ENCODE results near the gene VMP1.

Gene VMP1

DNA sequence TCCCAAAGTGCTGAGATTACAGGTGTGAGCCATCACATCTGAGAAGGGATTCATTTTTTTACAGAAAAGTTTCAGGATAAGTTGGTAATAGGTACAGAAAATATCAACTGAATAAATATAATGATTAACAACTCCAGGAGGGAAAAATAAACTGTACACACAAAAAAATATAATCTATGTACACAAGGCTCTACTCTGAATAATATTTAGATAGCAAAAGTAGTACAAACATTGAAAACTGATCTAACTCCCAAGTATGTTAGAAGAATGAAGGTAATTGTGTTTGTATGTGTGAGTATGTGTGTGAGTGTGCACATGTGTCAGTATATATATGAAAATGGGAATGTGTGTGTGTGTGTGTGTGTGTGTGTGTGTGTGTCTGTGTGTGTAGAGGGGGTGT is 164.9 kb downstream of the VMP1 start:
- TF ChIP-seq, protein P1, sequence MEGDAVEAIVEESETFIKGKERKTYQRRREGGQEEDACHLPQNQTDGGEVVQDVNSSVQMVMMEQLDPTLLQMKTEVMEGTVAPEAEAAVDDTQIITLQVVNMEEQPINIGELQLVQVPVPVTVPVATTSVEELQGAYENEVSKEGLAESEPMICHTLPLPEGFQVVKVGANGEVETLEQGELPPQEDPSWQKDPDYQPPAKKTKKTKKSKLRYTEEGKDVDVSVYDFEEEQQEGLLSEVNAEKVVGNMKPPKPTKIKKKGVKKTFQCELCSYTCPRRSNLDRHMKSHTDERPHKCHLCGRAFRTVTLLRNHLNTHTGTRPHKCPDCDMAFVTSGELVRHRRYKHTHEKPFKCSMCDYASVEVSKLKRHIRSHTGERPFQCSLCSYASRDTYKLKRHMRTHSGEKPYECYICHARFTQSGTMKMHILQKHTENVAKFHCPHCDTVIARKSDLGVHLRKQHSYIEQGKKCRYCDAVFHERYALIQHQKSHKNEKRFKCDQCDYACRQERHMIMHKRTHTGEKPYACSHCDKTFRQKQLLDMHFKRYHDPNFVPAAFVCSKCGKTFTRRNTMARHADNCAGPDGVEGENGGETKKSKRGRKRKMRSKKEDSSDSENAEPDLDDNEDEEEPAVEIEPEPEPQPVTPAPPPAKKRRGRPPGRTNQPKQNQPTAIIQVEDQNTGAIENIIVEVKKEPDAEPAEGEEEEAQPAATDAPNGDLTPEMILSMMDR (conservative IDR thresholded peaks at IDR 0.05): no peak
- H3K27ac ChIP-seq: peak overlapping the region; percentile 98

DNA sequence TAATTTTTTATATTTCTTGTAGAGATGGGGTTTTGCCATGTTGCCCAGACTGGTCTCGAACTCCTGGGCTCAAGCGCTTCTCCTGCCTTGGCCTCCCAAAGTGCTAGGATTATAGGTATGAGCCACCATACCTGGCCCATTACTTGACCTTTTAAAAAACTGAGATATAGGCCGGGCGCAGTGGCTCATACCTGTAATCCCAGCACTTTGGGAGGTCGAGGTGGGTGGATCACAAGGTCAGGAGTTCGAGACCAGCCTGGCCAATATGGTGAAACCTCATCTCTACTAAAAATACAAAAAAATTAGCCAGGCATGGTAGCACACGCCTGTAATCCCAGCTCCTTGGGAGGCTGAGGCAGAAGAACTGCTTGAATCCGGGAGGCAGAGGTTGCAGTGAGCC is 166.0 kb downstream of the VMP1 start:
- peak overlapping the region; percentile 98 for H3K27ac ChIP-seq

DNA sequence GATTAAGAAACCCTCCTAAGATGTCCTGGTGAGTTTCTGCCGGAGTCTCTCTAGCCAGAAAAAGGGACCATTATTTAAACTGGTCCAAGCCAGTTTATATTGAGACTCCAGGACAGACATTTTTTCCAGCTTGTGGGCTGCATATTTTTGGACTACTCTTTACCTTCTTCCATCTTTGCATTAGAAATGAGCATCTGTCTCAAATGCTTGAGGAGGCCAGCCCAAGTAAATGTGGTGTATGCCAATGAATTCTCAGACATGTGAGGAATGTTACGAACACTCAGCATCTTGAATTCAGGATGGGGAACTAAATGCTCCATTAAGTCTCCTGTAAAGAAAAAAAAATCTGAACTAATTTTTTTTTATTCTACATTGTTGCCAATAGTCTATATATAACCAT is 166.9 kb downstream of the VMP1 start:
- H3K27ac ChIP-seq: peak overlapping the region; percentile 18
- TF ChIP-seq, protein P1 (conservative IDR thresholded peaks at IDR 0.05): no peak

DNA sequence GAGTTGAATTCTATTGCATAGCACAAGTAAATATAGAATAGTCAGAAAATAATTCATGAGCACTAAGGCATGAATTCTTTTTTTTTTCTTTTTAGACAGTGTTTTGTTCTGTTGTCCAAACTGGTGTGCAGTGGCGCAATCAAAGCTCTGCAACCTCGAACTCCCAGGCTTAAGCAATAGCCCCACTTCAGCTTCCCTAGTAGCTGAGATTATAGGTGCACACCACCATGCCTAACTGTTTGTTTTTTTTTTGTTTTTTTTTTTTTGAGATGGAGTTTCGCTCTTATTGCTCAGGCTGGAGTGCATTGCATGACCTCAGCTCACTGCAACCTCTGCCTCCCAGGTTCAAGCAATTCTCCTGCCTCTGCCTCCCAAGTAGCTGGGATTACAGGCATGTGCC is 168.7 kb downstream of the VMP1 start:
- peak overlapping the region; percentile 5; the same call in 1 of the 2 replicates for H3K27ac ChIP-seq
- TF ChIP-seq, protein P1 (conservative IDR thresholded peaks at IDR 0.05): no peak

DNA sequence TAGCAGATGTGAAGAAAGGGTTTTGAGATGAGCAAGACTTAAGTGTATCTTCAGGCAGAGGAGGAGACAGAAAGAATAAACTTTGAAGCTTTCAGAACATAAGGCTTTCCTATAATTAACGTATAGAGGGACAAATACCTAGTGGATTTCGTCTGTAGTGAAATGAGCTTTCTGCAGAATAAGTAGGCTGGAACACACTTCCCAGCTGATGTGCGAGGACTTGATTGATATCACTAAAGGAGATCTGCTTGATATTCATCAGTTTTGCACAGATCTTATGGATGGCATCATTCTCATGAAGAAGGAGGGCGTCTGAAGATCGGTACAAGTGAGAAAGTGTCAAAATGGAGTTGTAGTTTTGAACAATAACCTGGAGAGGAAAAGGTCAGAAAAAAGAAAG is 170.5 kb downstream of the VMP1 start:
- no peak overlapping the region for H3K27ac ChIP-seq
- TF ChIP-seq, protein P1 (conservative IDR thresholded peaks at IDR 0.05): no peak

DNA sequence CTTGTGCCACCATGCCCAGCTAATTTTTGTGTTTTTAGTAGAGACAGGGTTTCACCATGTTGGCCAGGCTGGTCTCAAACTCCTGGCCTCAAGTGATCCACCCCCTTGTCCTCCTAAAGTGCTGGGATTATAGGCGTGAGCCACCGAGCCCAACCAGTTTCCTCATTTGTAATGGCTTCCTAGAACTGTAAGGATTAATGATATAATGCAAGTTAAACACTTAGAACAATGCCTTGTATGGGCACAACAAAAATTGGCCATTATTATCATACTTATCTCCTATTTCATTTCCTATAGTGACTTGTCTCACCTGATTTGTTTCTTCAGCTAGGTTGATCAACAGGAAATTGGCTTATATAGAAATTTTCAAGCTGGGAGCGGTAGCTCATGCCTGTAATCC is 171.2 kb downstream of the VMP1 start:
- TF ChIP-seq, protein P1 (conservative IDR thresholded peaks at IDR 0.05): no peak

DNA sequence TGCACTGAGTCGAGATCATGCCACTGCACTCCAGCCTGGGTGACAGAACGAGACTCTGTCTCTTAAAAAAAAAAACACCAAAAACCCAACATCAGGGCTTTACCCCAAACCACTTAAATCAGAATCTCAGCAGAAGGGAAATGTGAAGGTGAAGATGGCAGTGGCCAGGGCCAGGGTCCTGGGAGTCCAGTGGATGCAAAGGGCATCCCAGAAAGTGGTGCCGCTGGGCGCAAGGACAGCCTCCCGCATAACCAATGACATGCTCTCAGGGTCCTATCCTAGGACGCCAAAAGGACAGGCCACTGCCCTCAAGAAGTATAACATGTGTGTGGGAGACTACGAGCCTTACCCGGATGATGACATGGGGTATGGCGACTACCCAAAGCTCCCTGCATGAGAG is 177.4 kb downstream of the VMP1 start:
- TF ChIP-seq, protein P1 (conservative IDR thresholded peaks at IDR 0.05): no peak

More for the DNA sequence above, 171.2 kb downstream of the VMP1 start:
- H3K27ac ChIP-seq: no peak overlapping the region

DNA sequence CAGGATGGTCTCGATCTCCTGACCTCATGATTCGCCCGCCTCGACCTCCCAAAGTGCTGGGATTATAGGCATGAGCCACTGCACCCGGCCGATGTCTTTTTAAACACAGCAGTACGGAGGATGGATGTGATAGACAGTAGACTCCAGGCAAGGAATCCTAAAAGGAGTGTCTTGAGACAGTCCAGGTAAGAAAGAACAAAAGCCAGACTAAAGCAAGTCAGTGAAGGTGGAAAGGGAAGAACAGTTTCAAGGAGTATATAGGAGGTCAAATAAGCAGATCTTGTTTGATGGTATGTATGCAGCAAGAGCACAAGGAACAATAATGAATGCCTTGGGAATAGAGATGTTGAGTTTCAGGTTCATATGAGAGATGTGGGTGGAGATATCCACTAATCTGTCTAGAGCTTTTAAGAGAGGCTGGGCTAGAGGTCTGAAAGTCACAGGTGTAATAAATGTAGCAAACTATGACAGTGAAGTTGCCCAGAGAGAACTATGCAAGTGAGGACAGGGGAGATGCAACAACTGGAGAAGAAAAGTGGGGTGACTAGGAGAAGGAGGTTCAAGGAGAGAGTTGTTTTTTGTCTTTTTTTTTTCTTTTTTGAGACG is 180.8 kb downstream of the VMP1 start:
- H3K27ac ChIP-seq: no peak overlapping the region
- TF ChIP-seq, protein P1 (conservative IDR thresholded peaks at IDR 0.05): no peak

More for the DNA sequence above, 177.4 kb downstream of the VMP1 start:
- H3K27ac ChIP-seq: no peak overlapping the region

Data from VCaP (cell line).